GM23338 (cell line): ENCODE results near the gene SLC39A7.

Experiments used
- EZH2 ChIP-seq: fragments of 200-600 bp; sonication (generic); IDR thresholded peaks from one replicate; pipeline ENCODE4 v1.8.0; 2017; ENCODE audit warnings: antibody characterized with exemption, mild to moderate bottlenecking, low read depth; ENCODE audit not compliant: unreplicated experiment
- EZH2phosphoT487 ChIP-seq: fragments of 200-600 bp; sonication (generic); IDR thresholded peaks from one replicate; pipeline ENCODE4 v1.8.1; 2018; ENCODE audit warnings: antibody characterized with exemption; ENCODE audit not compliant: unreplicated experiment
- JUNB ChIP-seq: IDR thresholded peaks from one replicate; pipeline ENCODE4 v1.6.1; 2016; ENCODE audit warnings: antibody characterized with exemption; ENCODE audit not compliant: unreplicated experiment
- POLR2AphosphoS5 ChIP-seq: IDR thresholded peaks from 2 replicates; pipeline ENCODE4 v1.6.1; 2016; ENCODE audit warnings: antibody characterized with exemption, low read depth
- REST ChIP-seq: IDR thresholded peaks from one replicate; pipeline ENCODE4 v1.6.1; 2018; ENCODE audit warnings: antibody characterized with exemption; ENCODE audit not compliant: unreplicated experiment
- STAT1 ChIP-seq: IDR thresholded peaks from one replicate; pipeline ENCODE4 v1.6.1; 2016; ENCODE audit warnings: antibody characterized with exemption; ENCODE audit not compliant: unreplicated experiment
- TF ChIP-seq, protein P1 (sequence below), 2 experiments: fragments of 200-600 bp in 1 of 2; sonication (generic) in 1 of 2; conservative IDR thresholded peaks; 2 replicates each; pipeline versions ENCODE4 v1.5.1 to v1.6.1; 2016 to 2017; ENCODE audit warnings: antibody characterized with exemption in 2 of 2, low read depth in 2 of 2, mild to moderate bottlenecking in 2 of 2, moderate library complexity in 1 of 2

DNA sequence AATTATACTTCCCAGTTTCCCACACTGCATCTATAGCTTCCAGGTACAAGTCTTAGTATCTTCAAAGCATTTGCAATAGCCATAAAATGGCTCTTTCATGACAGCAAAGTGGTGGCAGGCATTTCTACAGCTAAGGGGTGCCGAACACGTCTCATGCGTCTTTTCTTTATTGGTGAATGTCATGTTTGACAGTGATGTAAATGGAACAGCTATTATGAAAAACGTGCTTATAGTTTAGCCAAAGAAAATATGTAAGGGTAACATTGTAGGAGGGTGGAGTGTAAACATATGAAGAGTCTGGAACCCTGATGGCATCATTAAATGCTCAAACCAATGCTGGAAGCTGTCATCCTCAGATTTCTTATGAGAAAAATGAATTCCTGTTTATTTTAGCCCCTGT, 46.3 kb upstream of the SLC39A7 start:
- TF ChIP-seq, protein P1, sequence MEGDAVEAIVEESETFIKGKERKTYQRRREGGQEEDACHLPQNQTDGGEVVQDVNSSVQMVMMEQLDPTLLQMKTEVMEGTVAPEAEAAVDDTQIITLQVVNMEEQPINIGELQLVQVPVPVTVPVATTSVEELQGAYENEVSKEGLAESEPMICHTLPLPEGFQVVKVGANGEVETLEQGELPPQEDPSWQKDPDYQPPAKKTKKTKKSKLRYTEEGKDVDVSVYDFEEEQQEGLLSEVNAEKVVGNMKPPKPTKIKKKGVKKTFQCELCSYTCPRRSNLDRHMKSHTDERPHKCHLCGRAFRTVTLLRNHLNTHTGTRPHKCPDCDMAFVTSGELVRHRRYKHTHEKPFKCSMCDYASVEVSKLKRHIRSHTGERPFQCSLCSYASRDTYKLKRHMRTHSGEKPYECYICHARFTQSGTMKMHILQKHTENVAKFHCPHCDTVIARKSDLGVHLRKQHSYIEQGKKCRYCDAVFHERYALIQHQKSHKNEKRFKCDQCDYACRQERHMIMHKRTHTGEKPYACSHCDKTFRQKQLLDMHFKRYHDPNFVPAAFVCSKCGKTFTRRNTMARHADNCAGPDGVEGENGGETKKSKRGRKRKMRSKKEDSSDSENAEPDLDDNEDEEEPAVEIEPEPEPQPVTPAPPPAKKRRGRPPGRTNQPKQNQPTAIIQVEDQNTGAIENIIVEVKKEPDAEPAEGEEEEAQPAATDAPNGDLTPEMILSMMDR (conservative IDR thresholded peaks at IDR 0.05; ENCODE audit: low read depth in 2 of 2), result no peak
- no peak for TF ChIP-seq POLR2AphosphoS5
- no peak for TF ChIP-seq STAT1
- no peak for TF ChIP-seq EZH2
- TF ChIP-seq REST, result no peak
- no peak for TF ChIP-seq JUNB
- no peak for TF ChIP-seq EZH2phosphoT487
